ENCODE measurements around the gene PEX3.

- no peak for TF ChIP-seq CTCF (IDR thresholded peaks at IDR 0.05)
- TF ChIP-seq POLR2A (IDR thresholded peaks at IDR 0.05) = no peak
Observed at GRCh38 chr6:143408787-143409162, 41.8 kb upstream of the PEX3 start.
